HepG2 (cell line): ENCODE data around the gene IGFL2. TPM values are rescaled to one million over a fixed set of nuclear protein-coding genes. Genes with fewer than 3 reads are reported as not detected.

ENCODE experiments used
- ATAC-seq: fragments of 200-7000 bp; cut with Tn5 transposase; 3 replicates; pipeline ENCODE4 v1.9.1; 2020; ENCODE audit warnings: mild to moderate bottlenecking, moderate library complexity
- BruUV-seq: library from RNA; stranded (reverse); fragments of 400-500 nt; replicated peaks from 2 replicates; lab custom pipeline; 2021; lab: Mats Ljungman, UMichigan
- CTCF ChIA-PET: fragments of 300-600 bp; formaldehyde crosslinking; extraction: SDS; loops from one replicate; lab custom pipeline; 2021; ENCODE audit warnings: low total read pairs, inconsistent platforms, low intra/inter-chr PET ratio; lab: Yijun Ruan, JAX
- POLR2A ChIA-PET: fragments of 350-600 bp; sonication (Branson Sonifier 250); formaldehyde crosslinking; loops from one replicate; lab custom pipeline; 2020; ENCODE audit warnings: antibody characterized with exemption, inconsistent platforms; lab: Yijun Ruan, JAX
- DNase-seq: peaks from one replicate; pipeline ENCODE4 v3.0.0-alpha.2; 2015; ENCODE audit warnings: low spot score
- FAIRE-seq: peaks from 3 replicates; lab custom pipeline; 2011; peaks lifted over from hg19 to GRCh38; lab: Jason Lieb, UNC
- H2AFZ ChIP-seq: one replicate; pipeline ENCODE4 v1.6.1; 2011; ENCODE audit warnings: low read length, inconsistent platforms
- H3K27ac ChIP-seq: fragments of 300-600 bp; 3 replicates; pipeline ENCODE4 v1.8.0; 2011; ENCODE audit warnings: mixed run types, mild to moderate bottlenecking, mixed read lengths, low read length, inconsistent platforms; ENCODE audit not compliant: insufficient read depth; ENCODE audit errors: extremely low read length
- H3K27me3 ChIP-seq, 2 experiments: fragments of 200-600 bp in 1 of 2; 2 replicates in 1 of 2; 3 replicates in 1 of 2; pipeline versions ENCODE4 v1.6.0 to v1.8.0; 2011; ENCODE audit warnings: low read length in 2 of 2, mild to moderate bottlenecking in 2 of 2, moderate library complexity in 2 of 2, inconsistent platforms in 1 of 2; ENCODE audit not compliant: insufficient read depth in 2 of 2, control insufficient read depth in 1 of 2
- H3K36me3 ChIP-seq, 2 experiments: fragments of 200-600 bp in 1 of 2; replicated peaks in 1 of 2; 2 replicates in 1 of 2; 3 replicates in 1 of 2; pipeline versions ENCODE4 v1.5.1 to v1.8.0; 2011; ENCODE audit warnings: low read length in 2 of 2, inconsistent platforms in 1 of 2; ENCODE audit not compliant: insufficient read depth in 2 of 2, control insufficient read depth in 1 of 2
- H3K4me1 ChIP-seq: 2 replicates; pipeline ENCODE4 v1.5.1; 2012; ENCODE audit warnings: low read length, inconsistent platforms; ENCODE audit not compliant: insufficient read depth
- H3K4me2 ChIP-seq: 2 replicates; pipeline ENCODE4 v1.6.0; 2011; ENCODE audit warnings: low read depth, low read length, inconsistent platforms
- H3K4me3 ChIP-seq, 3 experiments: fragments of 200-600 bp in 1 of 3; sonication (generic), shearing (Covaris generic) in 1 of 3; replicated peaks in 1 of 3; 2 replicates each; pipeline ENCODE4 v1.5.1; 2011 to 2016; ENCODE audit warnings: low read length in 3 of 3, inconsistent platforms in 2 of 3, low read depth in 2 of 3, mild to moderate bottlenecking in 2 of 3, control low read depth in 1 of 3, mixed read lengths in 1 of 3; ENCODE audit not compliant: insufficient read depth in 1 of 3
- H3K79me2 ChIP-seq: one replicate; pipeline ENCODE4 v1.6.1; 2011; ENCODE audit warnings: low read length, inconsistent platforms; ENCODE audit not compliant: insufficient read depth
- H3K9ac ChIP-seq: 2 replicates; pipeline ENCODE4 v1.6.0; 2011; ENCODE audit warnings: mild to moderate bottlenecking, low read depth, low read length, inconsistent platforms; ENCODE audit not compliant: insufficient read depth
- H3K9me3 ChIP-seq: 2 replicates; pipeline ENCODE4 v1.5.1; 2012; ENCODE audit warnings: mild to moderate bottlenecking, low read length
- H4K20me1 ChIP-seq: 2 replicates; pipeline ENCODE4 v1.6.0; 2011; ENCODE audit warnings: inconsistent platforms, mild to moderate bottlenecking, low read length, moderate library complexity; ENCODE audit not compliant: insufficient read depth
- CREBL2 ChIP-seq: sonication (generic); formaldehyde crosslinking; IDR thresholded peaks from 2 replicates; pipeline ENCODE4 v1.8.1; 2023; ENCODE audit warnings: missing genetic modification reagents, mild to moderate bottlenecking, borderline replicate concordance
- FOXO4 ChIP-seq: sonication (generic); formaldehyde crosslinking; conservative IDR thresholded peaks from 2 replicates; pipeline ENCODE4 v1.8.1; 2023; ENCODE audit warnings: missing genetic modification reagents
- GTF3A ChIP-seq: sonication (generic); formaldehyde crosslinking; conservative IDR thresholded peaks from 2 replicates; pipeline ENCODE4 v1.4.0; 2020; ENCODE audit warnings: mild to moderate bottlenecking, missing genetic modification reagents
- TOPORS ChIP-seq: sonication (generic); formaldehyde crosslinking; IDR thresholded peaks from 2 replicates; pipeline ENCODE4 v1.8.0; 2023; ENCODE audit warnings: mild to moderate bottlenecking, missing genetic modification reagents
- ZBTB44 ChIP-seq: sonication (generic); formaldehyde crosslinking; IDR thresholded peaks from 2 replicates; pipeline ENCODE4 v1.4.0; 2020; ENCODE audit warnings: missing genetic modification reagents
- ZFP37 ChIP-seq: sonication (generic); formaldehyde crosslinking; IDR thresholded peaks from 2 replicates; pipeline ENCODE4 v1.4.0; 2020; ENCODE audit warnings: missing genetic modification reagents, borderline replicate concordance
- ZNF24 ChIP-seq: fragments of 450-650 bp; IDR thresholded peaks from 2 replicates; pipeline ENCODE4 v1.6.1; 2017; ENCODE audit warnings: antibody characterized with exemption, mild to moderate bottlenecking
- ZNF362 ChIP-seq: sonication (generic); formaldehyde crosslinking; IDR thresholded peaks from 2 replicates; pipeline ENCODE4 v1.4.0; 2020; ENCODE audit warnings: missing genetic modification reagents, mild to moderate bottlenecking, borderline replicate concordance
- ZNF430 ChIP-seq: sonication (generic); formaldehyde crosslinking; IDR thresholded peaks from 2 replicates; pipeline ENCODE4 v1.9.0; 2021; ENCODE audit warnings: mild to moderate bottlenecking, missing genetic modification reagents
- ZNF660 ChIP-seq: sonication (generic); formaldehyde crosslinking; IDR thresholded peaks from 2 replicates; pipeline ENCODE4 v1.5.1; 2020; ENCODE audit warnings: mild to moderate bottlenecking, low read depth, missing genetic modification reagents, borderline replicate concordance
- ZNF740 ChIP-seq: sonication (generic); formaldehyde crosslinking; IDR thresholded peaks from 2 replicates; pipeline ENCODE4 v1.4.0; 2020; ENCODE audit warnings: missing genetic modification reagents
- ZSCAN31 ChIP-seq: sonication (generic); formaldehyde crosslinking; IDR thresholded peaks from 2 replicates; pipeline ENCODE4 v1.5.0; 2020; ENCODE audit warnings: low read depth, mild to moderate bottlenecking, missing genetic modification reagents
- WGBS: methylation state at CpG from one replicate; pipeline ENCODE4 v1.1.6; 2017; ENCODE audit warnings: low lambda C conversion rate; 5-methylcytosine and 5-hydroxymethylcytosine counted together
- in situ Hi-C: cut with HindIII; loops from 2 replicates; pipeline ENCODE4 v1.10.0; 2017; ENCODE audit warnings: low pct_unique_long_range_greater_than_20kb; ENCODE audit not compliant: extremely low pct_ligation_motif_present
- intact Hi-C: fragments of 100-400 bp; cut with micrococcal nuclease; formaldehyde crosslinking; loops from one replicate; pipeline ENCODE4 v1.10.0; 2022; ENCODE audit not compliant: unreplicated experiment
- polyA plus RNA-seq, 8 experiments: library from polyadenylated mRNA; depleted of rRNA in 3 of 8; stranded (reverse) in 7 of 8; unstranded in 1 of 8; fragments of >200 nt; fragmentation: Illumina TruSeq in 4 of 8; extraction: Trizol in 4 of 8; gene quantifications; 2 replicates each; pipeline versions ENCODE4 v1.2.1 to v1.2.3, GENCODE V29; 2011 to 2016; ENCODE audit warnings: low read depth in 4 of 8, missing spikeins in 1 of 8, mixed read lengths in 1 of 8; ENCODE audit not compliant: insufficient read depth in 1 of 8
- total RNA-seq, 5 experiments: library from RNA; depleted of rRNA; stranded (reverse); fragments of >200 nt; fragmentation: Illumina TruSeq; extraction: Trizol; gene quantifications; 2 replicates each; pipeline ENCODE4 v1.2.3, GENCODE V29; 2016; ENCODE audit warnings: low read depth in 1 of 5

IGFL2 gene
- total and polyA plus RNA-seq, 2 of the 13 experiments (the other 11 are each of a cell fraction or from before 2014, with no cell fraction given): not detected

DNA sequence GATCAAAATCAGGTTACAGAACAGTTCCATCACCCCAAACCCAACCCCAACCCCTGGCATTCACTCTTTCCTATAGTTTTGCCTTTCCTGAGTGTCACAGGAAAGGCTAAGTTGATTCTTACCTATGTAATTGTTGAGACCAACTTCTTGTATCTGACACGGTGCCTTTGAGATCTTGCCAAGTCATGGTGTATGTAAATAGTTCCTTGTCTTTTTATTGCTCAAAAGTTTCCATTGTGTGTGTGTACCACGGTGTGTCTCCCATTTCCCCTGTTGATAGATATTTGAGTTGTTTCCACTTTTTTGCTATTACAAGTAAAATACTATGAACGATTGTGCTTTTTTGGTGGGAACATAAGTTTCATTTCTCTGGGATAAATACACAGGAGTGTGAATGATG is 3.3 kb upstream of the IGFL2 start:
- H3K36me3 ChIP-seq: no peaks in the 10 kb centered on the region
- no peak overlapping the region for H2AFZ ChIP-seq
- BruUV-seq: no TSS peak
- no peak overlapping the region for H3K4me2 ChIP-seq
- no peak overlapping the region for H3K9ac ChIP-seq
- H3K9me3 ChIP-seq: no peaks in the 10 kb centered on the region
- no peak for FAIRE-seq
- in situ Hi-C loops: no loop called here
- H3K79me2 ChIP-seq: no peaks in the 10 kb centered on the region
- no peaks in the 10 kb centered on the region for H3K4me1 ChIP-seq
- no peak for DNase-seq
- intact Hi-C loops: no loop called here
- TF ChIP-seq ZBTB44 (CRISPR knock-in tag) (no peak), TOPORS (CRISPR knock-in tag) (no peak), GTF3A (no peak)
- TF ChIP-seq, all 625 proteins: peak for 0
- ChIA-PET POLR2A (no interaction called here), CTCF (no interaction called here)
- Histone ChIP-seq H3K4me3 (no peak overlapping the region), H3K27ac (no peak overlapping the region), H3K27me3 (peaks cover 0 to 10% of the 10 kb centered on the region in 2 experiments; a peak in 1 of 5 replicates), H4K20me1 (no peaks in the 10 kb centered on the region)
- 12% methylated on average over 3 of the region's 3 CpGs for WGBS
- no peak for ATAC-seq

GRCh38 chr19:46147166-46147740 is 785 bp upstream of the IGFL2 start:
- no TSS peak for BruUV-seq
- Histone ChIP-seq H2AFZ (no peak overlapping the region), H4K20me1 (no peaks in the 10 kb centered on the region), H3K4me3 (no peak overlapping the region), H3K4me1 (no peaks in the 10 kb centered on the region), H3K79me2 (no peaks in the 10 kb centered on the region), H3K9ac (no peak overlapping the region), H3K27ac (no peak overlapping the region), H3K9me3 (no peaks in the 10 kb centered on the region), H3K36me3 (no peaks in the 10 kb centered on the region), H3K4me2 (no peak overlapping the region), H3K27me3 (peaks cover 0 to 10% of the 10 kb centered on the region in 2 experiments; a peak in 1 of 5 replicates)
- POLR2A ChIA-PET: no interaction called here
- CTCF ChIA-PET: no interaction called here
- intact Hi-C loops: no loop called here
- in situ Hi-C loops: no loop called here
- TF ChIP-seq ZNF430 (CRISPR knock-in tag) (no peak), ZNF24 (no peak), CREBL2 (CRISPR knock-in tag) (no peak), ZNF362 (CRISPR knock-in tag) (no peak), ZSCAN31 (CRISPR knock-in tag) (no peak), ZNF660 (CRISPR knock-in tag) (no peak), ZFP37 (no peak), ZNF740 (CRISPR knock-in tag) (no peak), FOXO4 (no peak)
- FAIRE-seq (no peak), ATAC-seq (no peak), DNase-seq (no peak)
- WGBS: 23% methylated on average over 6 of the region's 8 CpGs
